HG03442 (cell line): Measurements from ENCODE around the gene DPYSL5.
"Not testable (repeated sequence)": the region's sequence is repeated elsewhere in the genome, so short reads cannot be mapped to it uniquely, and the experiment has no call there.

Source experiments
- ATAC-seq: cut with Tn5 transposase; IDR thresholded peaks from one replicate; pipeline ENCODE4 v1.9.1; 2021; ENCODE audit warnings: mild to moderate bottlenecking, moderate library complexity; ENCODE audit not compliant: unreplicated experiment

DPYSL5 gene

GRCh38 chr2:26847655-26848335 is at the start of gene DPYSL5:
Gene DPYSL5, plus strand, starts transcription at chr2:26848132. Its CDS starts 50,368 bp downstream, at chr2:26898500.
- no peak for ATAC-seq

DNA sequence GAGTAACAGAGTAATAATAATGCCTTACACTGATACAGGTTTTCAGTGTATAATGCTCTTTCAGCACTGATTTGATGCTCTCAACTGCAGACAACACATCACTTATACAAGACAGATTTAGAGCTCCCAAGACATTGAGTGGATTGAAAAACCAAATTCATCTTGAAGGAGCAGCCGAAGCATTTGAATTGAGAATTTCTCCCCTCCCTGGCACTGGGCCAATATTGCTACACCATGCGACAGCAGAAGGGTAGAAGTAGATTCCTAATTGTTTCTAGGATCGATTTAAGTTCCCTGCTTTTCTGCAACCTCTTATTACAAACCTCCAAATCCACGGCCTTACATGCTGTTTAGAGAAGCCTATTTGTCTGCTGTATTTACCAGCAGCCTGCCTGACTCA is 46.6 kb upstream of the DPYSL5 start:
- no peak for ATAC-seq

DNA sequence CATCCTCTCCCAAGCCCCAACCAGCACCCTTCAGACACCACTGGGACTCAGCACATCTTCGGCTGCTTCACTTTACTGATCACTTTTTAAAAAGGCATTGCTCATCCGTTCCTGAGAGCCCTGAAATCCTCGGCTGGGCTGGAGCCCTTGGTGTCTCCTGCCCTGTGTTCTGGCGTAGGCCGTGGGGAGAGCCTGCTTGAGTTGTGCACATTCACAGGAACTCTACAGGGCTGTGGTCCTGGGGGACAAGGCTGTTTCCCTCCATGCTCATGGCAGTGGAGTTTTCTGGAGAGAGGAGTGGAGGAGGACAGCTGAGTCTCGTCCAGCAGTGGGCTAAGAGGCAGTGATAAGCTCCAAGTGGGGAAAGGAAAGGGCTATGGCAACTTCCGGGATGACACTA is 46.1 kb upstream of the DPYSL5 start:
- ATAC-seq, result no peak

- no peak for ATAC-seq
These were observed 42.7 kb upstream of the DPYSL5 start for GRCh38 chr2:26805241-26805676.

- ATAC-seq, result no peak
These were observed 40.0 kb upstream of the DPYSL5 start for GRCh38 chr2:26807788-26808460.

DNA sequence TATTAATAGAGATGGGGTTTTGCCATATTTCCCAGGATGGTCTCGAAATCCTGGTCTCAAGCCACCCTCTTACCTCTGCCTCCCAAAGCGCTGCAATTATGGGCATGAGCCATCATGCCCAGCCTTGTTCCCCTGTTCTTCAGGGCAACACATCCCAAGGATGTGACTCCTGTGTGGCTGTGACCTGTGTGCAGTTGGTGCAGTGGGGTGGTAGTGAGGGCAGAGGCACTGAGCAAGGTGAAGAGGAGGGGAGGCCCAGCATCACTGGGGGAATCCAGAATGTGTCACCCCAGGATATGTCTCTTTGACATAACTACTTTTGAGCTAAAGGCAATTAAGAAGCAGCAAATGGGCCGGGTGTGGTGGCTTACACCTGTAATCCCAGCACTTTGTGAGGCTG is 38.7 kb upstream of the DPYSL5 start:
- ATAC-seq, result no peak

DNA sequence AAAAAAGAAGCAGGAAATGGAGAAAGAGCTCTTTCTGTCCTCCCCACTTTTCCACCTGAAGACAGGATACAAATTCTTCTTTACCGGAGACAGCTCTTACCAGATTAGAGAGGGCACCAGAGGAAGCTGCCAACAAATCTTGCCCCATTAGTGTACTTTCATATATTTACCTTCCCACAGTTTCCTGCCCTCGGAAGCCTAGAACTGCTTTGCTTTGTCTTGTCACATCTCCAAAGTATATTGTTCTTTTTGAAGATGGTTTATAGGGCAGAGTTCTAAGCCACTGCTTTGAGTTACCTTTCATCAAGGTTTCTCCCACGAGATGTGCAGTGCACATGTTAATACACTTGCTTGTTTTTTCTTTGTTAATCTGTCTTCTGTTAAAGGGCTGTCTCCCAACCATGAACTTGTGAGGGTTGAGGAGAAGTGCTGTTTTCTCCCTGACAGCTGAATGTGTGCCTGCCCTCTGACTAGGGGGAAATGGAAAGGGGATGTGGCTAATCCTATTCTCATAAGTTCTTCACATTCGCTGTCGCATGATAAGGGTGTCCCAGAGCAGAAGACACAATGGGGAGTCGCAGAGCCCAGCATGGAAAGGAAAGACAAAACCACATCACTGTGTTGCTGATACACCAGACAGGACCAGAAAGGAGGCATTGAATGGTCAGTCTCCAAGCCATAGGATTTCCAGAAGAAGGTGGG is 37.9 kb upstream of the DPYSL5 start:
- no peak for ATAC-seq

- ATAC-seq, result no peak
These were observed 36.7 kb upstream of the DPYSL5 start for GRCh38 chr2:26811261-26811660.

DNA sequence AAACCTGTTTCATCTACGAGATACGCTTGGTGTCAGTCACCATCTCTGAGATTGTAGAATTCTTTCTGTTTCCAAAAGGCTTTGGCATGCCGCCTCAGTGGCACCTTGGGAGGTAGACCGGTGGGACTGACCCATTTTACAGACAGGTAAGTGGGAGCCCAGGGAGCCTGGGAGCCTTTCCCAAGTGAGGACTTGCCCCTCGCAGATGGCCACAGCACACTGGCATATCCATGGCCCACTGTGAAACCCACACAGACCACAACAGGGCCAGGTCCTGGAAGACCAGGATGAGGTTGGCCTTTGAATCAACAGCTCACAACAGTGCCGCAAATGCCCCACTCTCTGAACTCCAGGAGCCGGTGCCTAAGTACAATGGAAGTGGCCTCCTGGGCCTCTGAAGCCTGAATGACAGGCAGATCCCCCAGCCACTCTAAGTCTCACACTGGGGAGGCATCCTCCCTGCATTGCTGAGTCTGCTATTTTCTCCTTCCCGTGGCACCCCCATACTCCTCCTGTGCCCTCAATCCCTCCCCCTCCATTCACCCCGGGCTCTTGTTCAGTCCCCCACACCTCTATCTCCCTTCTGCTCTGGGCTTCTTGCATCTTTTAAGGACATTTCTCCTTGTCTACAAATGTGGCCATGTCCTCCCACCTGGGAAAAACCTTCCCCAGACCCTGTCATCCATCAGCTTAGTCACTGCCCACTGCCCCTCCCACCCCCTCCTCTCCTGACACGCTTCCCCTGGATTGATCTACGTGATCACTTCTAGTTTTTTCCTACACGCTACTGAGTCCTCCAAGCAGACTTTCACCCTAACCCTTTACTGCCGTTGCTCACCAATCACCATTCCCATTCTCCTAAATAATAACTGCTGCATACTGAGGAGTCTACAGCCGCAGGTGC is 35.9 kb upstream of the DPYSL5 start:
- ATAC-seq, result no peak

GRCh38 chr2:26812731-26813130 is 35.2 kb upstream of the DPYSL5 start:
- ATAC-seq, result no peak

GRCh38 chr2:26814072-26814765 is 33.7 kb upstream of the DPYSL5 start:
- not testable (repeated sequence) for ATAC-seq

- ATAC-seq, result no peak
These were observed 31.0 kb upstream of the DPYSL5 start for GRCh38 chr2:26816893-26817292.

DNA sequence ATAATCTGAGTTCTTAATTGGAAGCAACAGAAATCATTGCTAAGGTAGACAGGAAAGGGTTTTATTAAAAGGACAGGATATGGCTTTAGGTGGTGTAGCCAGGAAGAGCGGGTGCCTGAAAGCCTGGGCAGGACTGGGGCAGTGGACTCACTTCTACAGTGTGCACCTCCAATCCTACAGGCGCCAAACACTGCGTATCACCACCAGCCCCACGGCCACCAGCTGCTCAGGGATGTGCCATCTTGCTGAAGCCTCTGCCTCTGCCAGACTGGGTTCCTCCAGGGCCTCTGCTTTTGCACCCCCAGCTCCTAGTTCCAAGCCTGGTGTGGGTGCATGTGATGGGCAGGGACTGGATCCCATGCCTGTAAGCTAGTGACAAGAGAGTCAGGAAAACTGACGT is 29.7 kb upstream of the DPYSL5 start:
- no peak for ATAC-seq

GRCh38 chr2:26818972-26819371 is 29.0 kb upstream of the DPYSL5 start:
- no peak for ATAC-seq

DNA sequence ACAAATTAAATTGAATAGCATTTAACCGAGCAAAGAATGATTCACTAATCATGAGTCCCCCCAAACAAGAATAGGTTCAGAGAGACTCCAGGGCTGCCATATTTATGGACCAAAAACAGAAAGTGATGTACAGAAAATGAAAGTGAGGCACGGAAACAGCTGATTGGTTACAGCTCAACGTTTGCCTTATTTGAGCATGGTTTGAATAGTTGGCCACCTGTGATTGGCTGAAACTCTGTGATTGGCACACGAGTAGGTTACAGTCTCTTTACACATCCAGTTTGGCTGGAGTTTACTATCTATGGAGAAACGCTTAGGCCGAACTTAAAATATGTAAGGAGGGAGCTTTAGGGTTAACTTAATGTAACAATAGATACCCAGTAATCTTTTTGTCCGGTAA is 27.0 kb upstream of the DPYSL5 start:
- ATAC-seq, result no peak

- ATAC-seq, result no peak
These were observed 25.1 kb upstream of the DPYSL5 start for GRCh38 chr2:26822877-26823276.

GRCh38 chr2:26838121-26838906 is 9.6 kb upstream of the DPYSL5 start:
- ATAC-seq, result no peak

GRCh38 chr2:26840937-26841610 is 6.9 kb upstream of the DPYSL5 start:
- ATAC-seq, result no peak

- no peak for ATAC-seq
These were observed 4.9 kb upstream of the DPYSL5 start for GRCh38 chr2:26843041-26843440.
